ENCODE measurements around the gene PRKCD. TPM values are rescaled to one million over a fixed set of nuclear protein-coding genes. Genes with fewer than 3 reads are reported as not detected.
"Not testable (repeated sequence)": the region's sequence is repeated elsewhere in the genome, so short reads cannot be mapped to it uniquely, and the experiment has no call there.

Gene PRKCD
- total RNA-seq, 6 donors from 2014 or later, result 57.7 to 116 (median 67.9) TPM

- peak in 1 of 2 donors; percentile 92 for DNase-seq
- peak in 1 of 4 donors; percentile 39 for TF ChIP-seq POLR2A (IDR thresholded peaks at IDR 0.05)
- TF ChIP-seq EP300 (IDR thresholded peaks at IDR 0.05), result peak in 3 of 4 donors; percentile 71 to 99 (median 91)
- TF ChIP-seq CTCF (IDR thresholded peaks at IDR 0.05), result no peak
- TF ChIP-seq POLR2AphosphoS5 (IDR thresholded peaks at IDR 0.05), result peak; percentile 66 to 90
- ATAC-seq (ENCODE audit: low FRiP score in 2 of 2), result peak; percentile 36 to 66
- 73 to 75% methylated on average over 6 to 7 of the region's 7 CpGs for WGBS, 2 donors
- H3K36me3 ChIP-seq, result no peaks in the 10 kb centered on the region
- H3K4me3 ChIP-seq, result no peak overlapping the region
- H3K27me3 ChIP-seq, result no peaks in the 10 kb centered on the region
- H3K9me3 ChIP-seq, result no peaks in the 10 kb centered on the region
- peak overlapping the region; percentile 45 to 83 (median 60) for H3K27ac ChIP-seq
- peaks cover 10 to 83% (median 54%) of the 10 kb centered on the region in 4 donors for H3K4me1 ChIP-seq
Measured at GRCh38 chr3:53150247-53151085, 10.5 kb upstream of the PRKCD start.

GRCh38 chr3:53151086-53151438 lies 9.9 kb upstream of the PRKCD start:
- not testable (repeated sequence) for ATAC-seq (ENCODE audit: low FRiP score in 2 of 2); H3K9me3 ChIP-seq; H3K27me3 ChIP-seq; H3K36me3 ChIP-seq; H3K4me3 ChIP-seq
- 70 to 86% methylated on average over 9 of the region's 9 CpGs for WGBS, 2 donors
- Histone ChIP-seq H3K4me1 (peaks cover 10 to 83% (median 52%) of the 10 kb centered on the region in 4 donors), H3K27ac (peak overlapping the region in 3 of 4 donors; percentile 53 to 83 (median 66))
- peak in 1 of 2 donors; percentile 62 for DNase-seq

- H3K4me3 ChIP-seq, result no peak overlapping the region
- DNase-seq, result no peak
- ATAC-seq (ENCODE audit: low FRiP score in 2 of 2), result no peak
- no peaks in the 10 kb centered on the region for H3K36me3 ChIP-seq
- no peaks in the 10 kb centered on the region for H3K9me3 ChIP-seq
- WGBS, 2 donors, result 88 to 96% methylated on average over 5 of the region's 5 CpGs
- TF ChIP-seq POLR2AphosphoS5 (IDR thresholded peaks at IDR 0.05), result no peak
- no peak for TF ChIP-seq EP300 (IDR thresholded peaks at IDR 0.05)
- TF ChIP-seq POLR2A (IDR thresholded peaks at IDR 0.05), result no peak
- no peak for TF ChIP-seq CTCF (IDR thresholded peaks at IDR 0.05)
- H3K27me3 ChIP-seq, result no peaks in the 10 kb centered on the region
- H3K27ac ChIP-seq, result peak overlapping the region in 3 of 4 donors; percentile 53 to 83 (median 66)
- H3K4me1 ChIP-seq, result peaks cover 7 to 83% (median 54%) of the 10 kb centered on the region in 4 donors
Measured at GRCh38 chr3:53151465-53151864, 9.5 kb upstream of the PRKCD start.

GRCh38 chr3:53151870-53152660 lies 8.9 kb upstream of the PRKCD start:
- H3K36me3 ChIP-seq, result no peaks in the 10 kb centered on the region
- DNase-seq (peak in 1 of 2 donors; percentile 51), ATAC-seq (ENCODE audit: low FRiP score in 2 of 2) (no peak)
- H3K27ac ChIP-seq, result peak overlapping the region in 2 of 4 donors; percentile 53 to 83
- peaks cover 5 to 84% (median 57%) of the 10 kb centered on the region in 4 donors for H3K4me1 ChIP-seq
- no peak overlapping the region for H3K4me3 ChIP-seq
- WGBS, 2 donors, result 84 to 91% methylated on average over 9 to 20 of the region's 20 CpGs
- no peaks in the 10 kb centered on the region for H3K27me3 ChIP-seq
- H3K9me3 ChIP-seq, result no peaks in the 10 kb centered on the region
- TF ChIP-seq EP300 (IDR thresholded peaks at IDR 0.05) (no peak), POLR2A (IDR thresholded peaks at IDR 0.05) (no peak)

GRCh38 chr3:53153264-53153823 lies 7.7 kb upstream of the PRKCD start:
- Histone ChIP-seq H3K27me3 (no peaks in the 10 kb centered on the region), H3K27ac (peak overlapping the region in 2 of 4 donors; percentile 70 to 99), H3K9me3 (no peaks in the 10 kb centered on the region), H3K4me3 (no peak overlapping the region), H3K4me1 (peaks cover 5 to 85% (median 62%) of the 10 kb centered on the region in 4 donors), H3K36me3 (no peaks in the 10 kb centered on the region)
- TF ChIP-seq EP300 (IDR thresholded peaks at IDR 0.05) (no peak), POLR2A (IDR thresholded peaks at IDR 0.05) (no peak), POLR2AphosphoS5 (IDR thresholded peaks at IDR 0.05) (no peak), CTCF (IDR thresholded peaks at IDR 0.05) (no peak)
- WGBS, 2 donors, result 68 to 80% methylated on average over 3 of the region's 3 CpGs
- DNase-seq (no peak), ATAC-seq (ENCODE audit: low FRiP score in 2 of 2) (no peak)

Data from upper lobe of left lung (tissue), 6 donors.